Right ventricle myocardium inferior (tissue), 1 donor: ENCODE measurements around the gene IGSF9. TPM values are rescaled to one million over a fixed set of nuclear protein-coding genes. Genes with fewer than 3 reads are reported as not detected.

Experiments used
- ATAC-seq: fragments of 200-7000 bp; cut with Tn5 transposase; one replicate; pipeline ENCODE4 v1.9.1; 2020; ENCODE audit warnings: mild to moderate bottlenecking, moderate library complexity
- DNase-seq: peaks from one replicate; pipeline ENCODE4 v3.0.0; 2021; ENCODE audit errors: missing footprints
- intact Hi-C: fragments of 100-400 bp; cut with DNase I; formaldehyde crosslinking; loops from one replicate; pipeline ENCODE4 v1.11.0; 2022
- total RNA-seq: library from RNA; stranded (reverse); fragmentation: NEBNext Ultra II Directional; extraction: Animal tissue kit (Norgen Biotek cat#: 25700); gene quantifications from one replicate; pipeline ENCODE4 v1.2.1, GENCODE V29; 2021
- donor health status: DM: no; HTN: yes; CAD: no; lungs with severe emphysema.

IGSF9 gene
- total RNA-seq, 1 donor from 2014 or later, result 0.30 TPM

DNA sequence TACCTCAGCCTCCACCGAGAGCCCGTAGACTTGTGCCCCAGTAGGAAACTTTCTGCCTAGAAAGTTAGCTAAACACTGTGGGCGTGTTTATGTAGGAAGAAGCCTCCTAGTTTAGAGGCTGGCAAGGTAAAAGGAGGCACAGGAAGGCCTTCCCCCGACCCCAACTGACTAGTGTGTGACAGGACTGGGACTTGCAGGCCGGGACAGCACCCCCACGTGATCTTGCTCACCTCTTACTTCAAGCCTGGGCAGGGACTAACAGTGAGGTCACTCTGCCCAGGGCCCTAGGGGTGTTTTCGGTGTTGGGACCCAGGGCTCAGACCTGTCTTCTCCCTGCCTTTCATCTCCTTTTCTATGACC lies 19.7 kb downstream of the IGSF9 start:
- no peak for DNase-seq
- no peak for ATAC-seq
- intact Hi-C loops, result loop anchor here (2.0 to 5.0 kb wide), 2 partner anchors 33 to 71 kb away; no protein-coding TSS in a partner anchor

DNA sequence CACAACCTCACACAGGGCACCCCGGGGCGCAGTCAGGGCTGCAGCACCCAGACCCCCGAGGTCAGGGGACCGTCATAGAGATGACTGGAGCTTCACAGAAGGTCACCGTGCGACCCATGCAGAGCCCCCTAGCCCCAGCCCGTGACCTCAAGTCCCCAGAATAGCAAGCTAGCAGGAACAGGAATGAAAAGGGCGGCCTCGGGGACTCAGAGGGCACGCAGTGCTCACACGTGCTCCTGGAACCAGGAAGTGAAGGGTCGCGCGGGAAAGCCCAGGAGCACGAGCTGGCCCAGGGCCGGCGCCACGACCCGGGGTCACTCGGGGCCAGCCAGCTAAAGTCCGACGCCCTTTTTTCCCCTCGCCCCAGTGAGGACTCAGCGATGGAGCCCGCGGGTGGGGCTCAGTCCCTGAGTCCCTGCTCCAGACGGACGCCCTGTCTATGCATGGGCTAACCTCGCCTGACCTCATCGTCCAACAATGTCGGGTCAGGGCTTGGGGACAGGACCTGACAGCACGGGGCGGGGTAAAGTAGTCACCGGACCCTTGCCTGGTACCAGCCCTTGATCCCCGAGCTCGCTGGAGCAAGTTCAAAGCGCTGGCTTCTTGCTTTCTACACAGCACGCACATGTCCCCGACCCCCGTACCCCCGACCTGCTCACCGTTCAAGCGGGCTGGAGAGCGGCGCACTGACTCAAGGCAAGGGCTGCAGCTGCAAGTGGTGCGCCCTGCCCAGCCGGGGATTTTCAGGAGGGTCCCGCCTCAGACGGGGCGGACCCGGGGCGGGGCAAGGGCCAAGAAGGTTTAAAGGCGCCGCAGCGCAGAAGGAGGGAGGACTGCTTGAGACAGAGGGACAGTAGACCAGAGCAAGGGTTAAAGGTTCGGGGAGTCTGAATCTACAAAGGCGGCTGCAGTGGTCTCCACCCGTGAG lies 20.4 kb downstream of the IGSF9 start, which contains the start of gene TAGLN2:
Gene TAGLN2 (minus strand): TSS at position 717 of the 928 bp plus-strand sequence. CDS start 4,998 bp downstream, outside the sequence.
- intact Hi-C loops, result loop anchor here (2.0 to 5.0 kb wide), 2 partner anchors 33 to 70 kb away; no protein-coding TSS in a partner anchor
- peak; percentile 84 for ATAC-seq
- DNase-seq, result peak; percentile 97

DNA sequence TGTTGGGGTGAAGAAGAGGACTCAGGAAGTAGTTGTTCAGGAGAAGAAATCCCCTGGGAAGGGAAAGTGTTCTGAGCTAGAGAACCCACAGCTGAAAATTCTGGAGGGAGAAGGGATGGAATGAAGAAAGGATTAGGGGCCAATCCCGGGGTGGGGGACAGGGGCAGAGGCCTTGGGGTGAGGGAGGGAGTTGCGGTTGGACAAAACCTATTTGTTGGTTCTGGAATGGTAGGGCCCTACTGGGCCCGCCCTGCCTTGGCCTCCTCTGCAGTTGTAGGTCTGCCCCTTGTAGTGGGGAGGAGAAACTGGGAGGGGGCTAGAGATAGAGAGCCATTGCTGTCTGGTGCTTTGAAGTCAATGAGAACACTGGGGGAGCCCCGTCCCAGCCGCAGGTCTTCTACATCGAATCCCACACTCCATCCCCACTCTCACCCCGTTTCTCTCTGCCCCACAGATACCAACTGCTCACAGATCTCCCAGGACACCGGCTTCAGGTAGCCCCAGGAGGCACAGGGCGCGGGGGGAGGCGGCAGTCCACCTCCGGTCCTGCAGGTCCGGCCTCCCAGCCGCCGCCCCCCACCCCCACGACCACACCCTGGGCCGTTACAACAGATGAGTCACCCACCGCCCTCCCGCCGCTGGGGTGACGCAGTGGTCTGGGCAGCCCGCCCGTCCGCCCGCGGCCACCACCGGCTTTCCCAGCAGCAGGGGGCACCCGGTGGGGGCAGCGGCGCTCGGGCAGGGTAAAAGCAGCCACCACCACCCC lies 21.2 kb downstream of the IGSF9 start:
- DNase-seq (peak; percentile 95), ATAC-seq (peak; percentile 69)
- intact Hi-C loops, result loop anchor here (2.0 kb wide), 1 partner anchor 69 kb away; no protein-coding TSS in a partner anchor

DNA sequence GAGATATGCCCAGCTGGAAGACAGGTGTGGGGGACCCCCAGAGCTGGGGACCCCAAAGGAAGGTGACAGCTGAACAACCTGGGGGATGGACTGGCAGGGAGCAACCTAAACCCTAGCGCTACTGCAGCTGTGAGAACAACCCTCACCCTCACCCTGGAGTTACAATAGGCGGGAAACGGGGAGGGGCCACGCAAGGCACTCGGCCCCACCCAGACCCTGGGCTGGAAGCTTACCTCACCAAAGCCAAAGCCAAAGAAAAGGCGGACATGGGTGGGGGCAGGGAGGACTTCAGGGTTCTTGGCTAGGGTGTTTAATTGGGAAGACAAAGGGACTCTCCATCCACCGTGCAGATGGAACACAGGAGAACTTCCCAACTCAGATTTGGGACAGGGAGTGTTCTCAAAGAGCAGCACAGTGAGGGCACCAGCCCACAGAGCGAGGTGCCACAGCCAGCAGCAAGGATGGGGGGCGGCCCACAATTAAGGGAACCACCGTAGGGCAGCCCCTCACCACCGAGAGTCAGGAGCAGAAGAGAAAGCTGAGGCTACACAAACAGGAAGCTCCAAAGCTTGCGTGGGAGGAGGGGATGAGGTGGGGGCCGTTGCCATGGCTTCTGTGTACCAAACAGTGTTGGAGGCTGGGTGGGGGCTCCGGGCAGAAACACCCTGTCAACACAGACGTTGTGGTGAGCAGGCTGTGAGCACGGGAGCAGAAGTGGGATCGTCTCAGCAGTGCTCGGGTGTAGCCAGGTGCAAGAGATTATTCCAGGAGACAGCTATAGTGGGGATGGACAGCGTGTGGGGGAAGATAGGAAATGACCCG lies 22.0 kb downstream of the IGSF9 start:
- DNase-seq, result peak; percentile 92
- ATAC-seq, result peak; percentile 63
- intact Hi-C loops, result loop anchor here (2.0 kb wide), 1 partner anchor 69 kb away; no protein-coding TSS in a partner anchor

DNA sequence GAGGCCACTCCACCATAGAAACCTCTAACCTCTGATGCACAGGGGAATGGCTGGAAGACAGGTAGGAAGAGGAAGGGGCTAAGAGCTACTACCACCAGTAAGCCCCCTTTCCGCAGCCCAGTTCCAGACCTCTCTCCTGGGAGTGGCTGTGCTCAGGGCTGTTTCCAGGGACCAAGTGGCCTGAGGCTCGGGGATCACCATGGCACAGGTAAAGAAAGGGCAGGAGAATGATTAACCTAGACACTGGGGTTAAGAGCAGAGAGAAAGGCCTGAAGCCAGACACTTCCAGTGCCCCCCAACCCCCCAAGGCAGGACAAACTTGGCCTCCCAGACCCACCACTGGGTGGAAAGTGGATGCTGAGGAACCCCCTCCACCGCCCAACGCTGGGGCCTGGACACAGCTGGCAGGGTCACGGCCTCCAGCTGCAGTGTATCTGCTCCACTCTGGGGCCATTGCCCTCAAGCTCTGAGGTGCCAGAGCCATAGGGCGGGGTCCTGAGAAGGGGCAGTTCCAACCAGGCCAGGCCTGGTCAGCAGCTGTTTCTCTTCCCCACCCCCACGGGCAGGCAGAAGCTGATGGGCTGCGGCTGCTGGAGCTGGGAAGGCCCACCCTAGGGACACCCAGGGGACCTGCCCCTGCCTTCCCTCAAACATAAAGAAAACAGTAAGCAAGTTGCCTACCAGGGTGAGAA lies 22.8 kb downstream of the IGSF9 start:
- intact Hi-C loops, result no loop called here
- DNase-seq (peak; percentile 89), ATAC-seq (peak; percentile 34)

DNA sequence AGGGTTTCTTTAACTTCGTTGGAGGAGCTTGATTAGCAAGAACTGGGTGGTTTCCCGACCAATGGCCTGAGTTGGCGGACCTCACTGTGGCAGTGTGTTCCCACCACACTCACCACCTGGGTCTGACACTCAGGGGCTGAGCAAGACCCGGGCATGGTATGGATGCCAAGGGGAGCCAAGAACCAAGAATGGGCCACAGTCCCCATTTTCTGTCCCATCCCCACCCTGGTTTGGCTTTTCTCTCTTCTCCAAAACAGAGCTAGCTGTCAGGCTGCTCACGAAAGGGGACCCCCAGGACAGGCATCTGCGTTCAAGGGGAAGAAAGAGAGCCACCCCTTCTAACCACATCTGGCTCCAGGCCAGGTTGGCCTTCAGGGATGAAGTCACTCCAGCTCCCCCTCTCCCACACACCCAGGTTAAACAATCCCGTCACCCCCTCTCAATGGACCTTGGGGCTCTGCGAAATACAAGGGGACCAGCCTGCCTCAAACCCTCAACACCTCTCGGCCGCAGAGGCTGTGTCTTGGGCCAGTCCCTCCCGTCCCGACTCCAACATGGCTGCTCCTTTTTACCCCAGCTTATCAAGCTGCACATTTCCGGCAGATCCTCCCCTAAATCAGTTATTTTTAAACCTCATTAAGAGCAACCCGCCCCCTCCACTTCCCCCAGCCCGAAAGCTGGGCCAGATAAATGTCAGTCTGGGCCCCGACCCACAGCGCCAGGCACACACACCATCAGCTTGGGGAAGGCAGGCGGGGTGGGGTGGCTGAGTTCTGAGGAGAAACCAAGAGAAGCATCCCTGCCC lies 23.5 kb downstream of the IGSF9 start:
- ATAC-seq, result no peak
- DNase-seq, result no peak
- intact Hi-C loops, result no loop called here

DNA sequence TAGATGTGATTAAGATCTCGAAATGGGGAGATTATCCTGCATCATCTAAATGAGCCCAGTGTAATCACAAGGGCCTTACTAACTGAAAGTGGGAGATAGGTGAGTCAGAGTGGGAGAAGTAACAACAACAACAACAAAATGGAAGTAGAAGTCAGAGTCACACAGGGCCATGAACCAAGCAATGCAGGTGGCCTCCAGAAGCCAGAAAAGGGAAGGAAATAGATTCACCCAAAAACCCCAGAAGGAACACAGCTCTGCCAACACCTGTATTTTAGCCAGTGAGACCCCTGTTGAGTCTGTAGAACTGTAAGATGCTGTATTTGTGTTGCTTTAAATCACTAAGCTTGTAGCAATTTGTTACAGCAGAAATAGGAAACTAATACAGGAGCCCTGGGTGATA lies 24.2 kb downstream of the IGSF9 start:
- intact Hi-C loops, result no loop called here
- no peak for ATAC-seq

DNA sequence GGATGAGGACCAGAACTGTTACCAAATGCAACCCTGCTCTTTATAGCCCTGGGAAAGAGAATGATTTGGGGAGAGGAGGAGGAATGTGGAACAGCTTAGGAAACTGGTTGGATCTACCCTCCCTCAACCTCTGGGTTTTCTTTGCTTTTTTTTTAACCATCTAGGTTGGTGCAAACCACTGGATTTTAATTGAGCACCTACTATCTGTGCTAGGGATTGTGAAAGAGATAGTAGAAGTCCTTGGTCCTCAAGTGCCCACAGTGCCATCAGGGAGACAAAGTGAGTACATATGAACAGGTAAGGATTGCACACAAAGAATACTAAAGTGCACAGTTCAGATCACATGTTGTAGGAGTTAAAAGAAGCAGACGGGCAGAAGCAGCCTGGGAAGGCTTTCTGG lies 24.8 kb downstream of the IGSF9 start:
- ATAC-seq (no peak), DNase-seq (no peak)
- intact Hi-C loops, result no loop called here

More for the DNA sequence above, 24.2 kb downstream of the IGSF9 start:
- no peak for DNase-seq

DNA sequence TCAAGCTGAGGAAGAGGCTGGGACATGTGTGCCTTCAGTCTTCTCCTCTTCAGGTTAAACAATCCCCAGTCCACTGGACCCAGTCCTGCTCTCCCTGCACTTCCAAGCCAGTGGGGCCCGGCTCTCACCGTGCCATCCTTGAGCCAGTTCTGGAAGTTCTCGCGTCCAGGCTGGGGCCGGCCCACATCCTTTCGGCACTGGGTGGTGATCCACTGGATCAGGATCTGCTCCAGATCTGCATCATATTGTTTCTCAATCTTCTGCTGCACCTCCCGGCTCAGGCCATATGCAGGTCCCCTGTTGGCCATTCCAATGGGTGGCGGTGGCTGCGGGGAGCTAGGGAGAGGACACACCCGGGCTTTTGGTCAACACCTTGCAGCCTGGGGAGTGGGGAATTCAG lies 25.2 kb downstream of the IGSF9 start:
- DNase-seq (no peak), ATAC-seq (no peak)
- intact Hi-C loops, result no loop called here

DNA sequence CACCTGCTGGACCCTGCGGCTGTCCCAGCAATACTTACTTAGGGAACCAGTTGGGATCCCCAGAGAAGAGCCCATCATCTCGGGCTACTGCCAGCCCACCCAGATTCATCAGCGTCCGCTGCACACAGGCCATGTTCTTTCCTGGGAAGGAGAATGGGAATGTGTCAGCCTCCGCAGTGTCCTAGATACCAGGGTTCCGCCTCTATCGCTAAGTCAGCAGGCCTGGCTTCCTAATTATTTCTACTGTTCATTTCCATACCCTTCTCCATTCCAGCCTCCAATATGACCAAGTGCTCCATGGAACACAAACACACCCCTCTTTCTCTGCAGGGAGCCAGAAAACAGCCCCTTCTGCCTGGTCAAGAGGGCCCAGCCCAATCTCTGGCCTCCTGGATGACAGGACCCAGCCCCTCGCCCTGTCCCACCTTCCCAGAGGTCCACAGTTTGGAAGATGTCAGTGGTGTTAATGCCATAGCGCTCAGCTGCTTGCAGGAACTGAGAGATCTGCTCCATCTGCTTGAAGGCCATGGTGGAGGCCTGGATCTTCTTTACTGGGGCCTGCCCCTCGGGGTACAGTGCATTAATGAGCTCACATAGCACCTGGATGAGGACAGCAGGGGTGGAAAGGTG lies 26.1 kb downstream of the IGSF9 start:
- intact Hi-C loops, result no loop called here
- ATAC-seq (no peak), DNase-seq (no peak)

DNA sequence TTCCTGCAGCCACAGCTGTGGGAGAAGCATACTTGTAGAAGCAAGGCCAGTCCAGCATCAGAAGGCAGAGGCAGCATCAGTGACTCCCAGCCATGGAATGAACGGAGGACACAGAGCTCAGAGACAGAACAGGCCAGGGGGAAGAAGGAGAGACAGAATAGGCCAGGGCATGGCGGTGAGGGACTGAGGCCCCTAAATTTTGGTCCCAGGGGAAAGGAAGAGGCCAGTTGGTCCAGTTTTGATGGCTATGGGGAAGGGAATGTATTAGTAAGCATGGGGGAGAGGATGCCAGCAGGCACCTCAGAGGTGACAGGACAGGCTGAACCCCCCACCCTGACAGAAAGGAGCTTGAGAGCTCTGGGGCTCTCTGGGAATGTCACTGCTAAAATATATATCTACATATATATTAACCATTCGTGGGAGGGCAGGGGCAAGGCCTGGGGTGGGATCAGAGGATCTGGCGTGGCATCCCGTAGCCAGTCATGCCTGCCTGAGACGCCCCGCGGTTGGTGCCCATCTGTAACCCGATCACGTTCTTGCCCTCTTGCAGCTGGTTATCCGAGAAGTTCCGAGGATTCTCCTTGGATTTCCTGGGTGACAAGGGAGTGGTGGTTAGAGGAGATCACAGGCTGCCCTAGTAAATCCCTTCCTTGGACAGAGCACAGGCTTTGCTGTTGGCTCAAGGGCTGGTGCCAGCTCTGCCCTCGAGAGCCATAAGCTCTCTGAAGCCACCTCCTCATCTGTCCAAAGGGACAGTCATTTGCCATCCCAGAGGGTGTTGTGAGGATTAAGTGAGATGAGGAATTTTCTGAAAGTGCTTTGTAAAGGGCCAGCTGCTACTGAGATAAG lies 26.8 kb downstream of the IGSF9 start:
- intact Hi-C loops, result no loop called here
- ATAC-seq (no peak), DNase-seq (no peak)

DNA sequence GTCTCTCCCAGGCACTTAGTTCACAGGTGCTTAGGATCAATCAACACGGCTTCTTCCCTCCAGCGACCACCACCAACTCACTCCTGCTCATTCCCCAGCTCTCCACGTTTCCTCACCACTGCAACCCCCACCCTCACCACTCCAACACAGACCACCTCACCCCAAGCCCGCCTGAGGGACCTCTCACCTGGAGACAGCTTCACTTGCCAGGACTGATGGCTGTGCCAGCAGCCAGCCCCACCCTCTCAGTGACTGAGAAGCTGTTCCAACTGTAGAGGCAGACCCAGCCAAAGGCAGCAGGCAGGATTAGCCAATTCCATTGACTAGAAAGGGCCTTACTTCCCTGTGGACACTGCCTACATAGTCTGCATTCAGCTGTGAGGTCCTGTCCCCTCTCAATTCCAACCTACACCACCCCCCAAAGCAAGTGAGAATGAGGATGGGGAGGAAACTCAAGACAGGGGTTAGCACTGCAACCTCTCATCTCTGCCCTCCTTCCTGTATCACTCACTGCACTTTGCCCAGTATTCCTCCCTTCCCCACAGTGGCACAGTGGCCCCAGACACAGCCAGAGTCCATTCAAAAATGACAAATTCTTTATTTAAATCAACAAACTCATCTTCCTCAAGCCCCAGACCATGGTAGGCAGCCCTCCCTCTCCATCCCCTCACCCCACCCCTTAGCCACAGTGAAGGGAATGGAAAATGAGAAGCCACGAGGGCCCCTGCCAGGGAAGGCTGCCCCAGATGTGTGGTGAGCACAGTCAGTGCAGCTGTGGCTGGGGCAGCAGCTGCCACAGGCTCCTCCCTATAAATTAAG lies 27.7 kb downstream of the IGSF9 start:
- DNase-seq, result no peak
- intact Hi-C loops, result no loop called here
- no peak for ATAC-seq

DNA sequence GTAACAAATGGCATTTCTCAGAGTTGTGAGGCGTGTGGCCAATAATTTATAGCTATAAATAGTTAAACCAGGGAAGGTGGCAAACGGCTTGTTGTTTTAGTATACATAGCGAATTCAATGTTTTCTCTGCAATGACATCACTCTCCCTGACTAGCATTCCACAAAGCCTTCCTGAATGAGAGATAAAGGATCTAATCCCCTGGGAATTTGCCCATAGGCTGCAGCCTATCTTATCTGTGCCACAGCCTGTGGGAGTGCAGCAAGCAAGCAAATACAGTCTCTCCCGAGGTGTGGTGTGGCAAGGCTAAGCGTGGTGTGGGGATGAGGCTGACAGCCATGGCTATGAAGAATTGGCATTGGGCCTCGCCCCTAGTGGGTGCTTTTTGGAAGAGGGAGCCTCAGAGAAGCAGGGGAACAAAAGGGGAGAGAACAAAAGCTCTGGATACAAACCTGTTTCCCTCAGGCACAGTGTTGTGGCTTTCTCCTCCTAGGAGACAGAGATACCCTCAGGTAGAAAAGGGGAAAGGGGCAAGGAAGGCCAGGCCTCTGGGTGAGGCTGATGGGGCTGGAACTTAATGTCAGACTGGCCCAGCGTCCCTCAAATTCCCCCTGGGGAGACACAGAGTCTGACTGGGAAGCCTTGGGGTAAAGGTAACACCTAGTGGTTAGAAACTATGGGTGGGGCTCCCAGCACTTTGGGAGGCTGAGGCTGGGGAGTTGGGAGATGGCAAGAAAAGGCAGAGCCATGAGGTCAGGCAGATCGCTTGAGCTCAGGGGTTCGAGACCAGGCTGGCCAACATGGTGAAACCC lies 29.0 kb downstream of the IGSF9 start:
- no peak for ATAC-seq
- intact Hi-C loops, result no loop called here
- no peak for DNase-seq

DNA sequence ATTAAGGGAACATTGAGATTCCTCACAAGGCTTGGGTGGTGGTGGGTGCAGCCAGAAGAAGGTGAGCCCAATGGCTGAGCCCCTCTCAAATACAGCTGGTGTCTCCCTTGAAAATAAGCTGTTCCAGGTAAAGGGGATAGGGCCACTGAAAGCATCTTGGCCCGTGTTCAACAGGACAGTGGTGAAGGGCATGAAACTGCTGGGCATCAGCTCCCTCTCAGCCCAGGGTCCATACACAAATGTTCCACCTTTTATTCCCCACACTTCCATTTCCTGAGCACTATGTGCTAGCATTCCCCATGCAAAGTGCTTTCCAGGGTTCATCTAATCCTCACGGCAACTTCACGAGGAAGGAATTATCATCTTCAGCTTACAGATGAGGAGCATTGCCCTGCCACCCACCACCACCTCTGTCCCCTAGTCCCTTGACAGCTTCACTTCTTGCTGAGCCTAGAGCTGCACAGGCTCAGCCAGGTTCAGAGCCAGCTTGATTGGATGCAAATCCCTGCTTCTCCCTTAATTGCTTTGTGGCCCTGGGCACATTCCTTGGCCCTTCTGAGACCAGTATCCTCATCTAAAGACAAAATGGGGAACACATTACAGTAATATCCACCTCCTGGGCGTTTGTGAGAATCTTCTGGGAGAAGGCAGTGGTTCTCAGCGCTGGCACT lies 29.7 kb downstream of the IGSF9 start:
- ATAC-seq (peak; percentile 33), DNase-seq (no peak)
- intact Hi-C loops, result no loop called here
